ENCODE data around the gene SEMA4G. TPM values are rescaled to one million over a fixed set of nuclear protein-coding genes. Genes with fewer than 3 reads are reported as not detected.
A peak's percentile ranks its signal among the peaks of the same experiment; 100 is the strongest.

Gene SEMA4G
- total and polyA plus RNA-seq, 2 of the 4 experiments (the other 2 are of a cell fraction) = 0.90 to 8.7 TPM

- Histone ChIP-seq H3K14ac (replicated peaks; ENCODE audit: low read depth, low read length) (peak overlapping the region; percentile 100), H3K9me3 (ENCODE audit: control insufficient read depth, insufficient read depth, low read length) (no peaks in the 10 kb centered on the region), H3K4ac (ENCODE audit: low read depth, low read length) (peak overlapping the region; percentile 100), H3K27me3 (ENCODE audit: control insufficient read depth, insufficient read depth, low read length) (no peaks in the 10 kb centered on the region), H3K18ac (ENCODE audit: low read depth, low read length) (peak overlapping the region; percentile 88), H3K9ac (ENCODE audit: low read depth, low read length) (peak overlapping the region; percentile 80), H3K79me1 (ENCODE audit: low read depth in 1 of 2, low read length in 2 of 2) (peaks cover 12 to 49% of the 10 kb centered on the region in 2 experiments), H2BK120ac (ENCODE audit: low read depth, low read length) (peak overlapping the region; percentile 99), H3K4me2 (ENCODE audit: low read depth, low read length) (peak overlapping the region; percentile 88), H2BK5ac (ENCODE audit: low read depth, low read length, poor library complexity, severe bottlenecking) (peak overlapping the region; percentile 97), H3K27ac (ENCODE audit: insufficient read depth, low read length) (peak overlapping the region; percentile 95), H3K9me1 (ENCODE audit: insufficient read depth, low read length) (peaks cover 4% of the 10 kb centered on the region), H3K4me3 (ENCODE audit: insufficient read depth, low read depth, low read length) (peak overlapping the region; percentile 78), H2BK20ac (ENCODE audit: low read depth, low read length) (peak overlapping the region; percentile 80), H3K4me1 (ENCODE audit: control insufficient read depth, insufficient read depth, low read length) (peaks cover 25% of the 10 kb centered on the region), H4K20me1 (ENCODE audit: insufficient read depth, low read length) (peaks cover 39% of the 10 kb centered on the region), H4K5ac (ENCODE audit: low read depth, low read length) (peak overlapping the region; percentile 85), H3K23ac (ENCODE audit: low read depth, low read length) (peak overlapping the region; percentile 100), H2AFZ (replicated peaks; ENCODE audit: low read length, poor library complexity) (peak overlapping the region; percentile 92), H4K8ac (ENCODE audit: low read depth in 2 of 2, low read length in 2 of 2) (peak overlapping the region; percentile 80 to 99), H3K36me3 (ENCODE audit: control insufficient read depth, insufficient read depth, low read length) (peaks cover 19% of the 10 kb centered on the region; the same call in 1 of the 2 replicates), H2AK5ac (ENCODE audit: low read depth, low read length) (peak overlapping the region; percentile 100), H2AK9ac (replicated peaks; ENCODE audit: low read depth, low read length, poor library complexity) (peak overlapping the region; percentile 100), H3K56ac (ENCODE audit: extremely low read depth, insufficient read depth, low read length) (peak overlapping the region; percentile 96), H2BK15ac (ENCODE audit: low read depth, low read length) (peak overlapping the region; percentile 99; the same call in 2 of the 3 replicates), H4K91ac (ENCODE audit: insufficient read depth, low read depth, low read length) (peak overlapping the region; percentile 100)
- DNase-seq (peak; percentile 75), ATAC-seq (ENCODE audit: low read depth) (peak; percentile 57)
- TF ChIP-seq CTCF (conservative IDR thresholded peaks at IDR 0.05; ENCODE audit: low read depth, low read length) (peak; percentile 85), BHLHE40 (IDR thresholded peaks at IDR 0.05; ENCODE audit: low read depth, low read length) (no peak), SMC3 (IDR thresholded peaks at IDR 0.05; ENCODE audit: low read depth, low read length) (peak; percentile 58), CHD1 (IDR thresholded peaks at IDR 0.05; ENCODE audit: low read depth, low read length) (no peak; the same call in 1 of the 2 replicates), ELK1 (IDR thresholded peaks at IDR 0.05; ENCODE audit: borderline replicate concordance, low read depth, low read length) (no peak), POLR2A (IDR thresholded peaks at IDR 0.05; ENCODE audit: low read depth, low read length) (peak; percentile 87), USF2 (IDR thresholded peaks at IDR 0.05; ENCODE audit: low read depth, low read length) (no peak), CEBPB (IDR thresholded peaks at IDR 0.05; ENCODE audit: low read depth, low read length) (no peak), FOS (IDR thresholded peaks at IDR 0.05; ENCODE audit: low read depth, low read length) (no peak), MAZ (IDR thresholded peaks at IDR 0.05; ENCODE audit: borderline replicate concordance, low read depth, low read length) (peak; percentile 82), RCOR1 (IDR thresholded peaks at IDR 0.05; ENCODE audit: insufficient replicate concordance, low read length) (no peak), MXI1 (IDR thresholded peaks at IDR 0.05; ENCODE audit: borderline replicate concordance, low read depth, low read length) (no peak; the same call in 1 of the 2 replicates), RAD21 (IDR thresholded peaks at IDR 0.05; ENCODE audit: low read length) (peak; percentile 57)
- CTCF ChIA-PET = interaction anchor here (0.6 to 4.4 kb wide), 6 partner anchors 8 to 62 kb away, joined by 3 to 48 read pairs (median 5); no protein-coding TSS in a partner anchor
- WGBS, 2 experiments (ENCODE audit: extremely low coverage in 2 of 2, insufficient read length in 1 of 2) = 1% methylated on average over 53 of the region's 83 CpGs; no CpG with 5 or more reads in 1 of the 2 experiments
- intact Hi-C loops (cut with micrococcal nuclease) (loop anchor here (1.0 kb wide), 1 partner anchor 14 kb away; no protein-coding TSS in a partner anchor), in situ Hi-C loops (cut with MboI; ENCODE audit: low sequenced_read_pairs) (no loop called here), dilution Hi-C loops (cut with HindIII; ENCODE audit: low sequenced_read_pairs, unreplicated experiment) (no loop called here)
- no TSS peak for BruUV-seq (replicated peaks)
- POLR2A ChIA-PET (ENCODE audit: unreplicated experiment) = interaction anchor here (0.7 kb wide), 1 partner anchor 9 kb away, joined by 5 read pairs; no protein-coding TSS in a partner anchor
Observed at GRCh38 chr10:100998991-100999741, 29.9 kb downstream of the SEMA4G start.
